ENCODE results near the gene RBL1.
"Not testable (repeated sequence)": the region's sequence is repeated elsewhere in the genome, so short reads cannot be mapped to it uniquely, and the experiment has no call there.

Gene RBL1

GRCh38 chr20:36998652-36999051 is 97.1 kb downstream of the RBL1 start:
- TF ChIP-seq ZFX (IDR thresholded peaks at IDR 0.05; ENCODE audit: borderline replicate concordance): no peak
- TF ChIP-seq CTCF (IDR thresholded peaks at IDR 0.05): no peak
- no peak overlapping the region for H3K27ac ChIP-seq

- no peak for TF ChIP-seq ZFX (IDR thresholded peaks at IDR 0.05; ENCODE audit: borderline replicate concordance)
- TF ChIP-seq CTCF (IDR thresholded peaks at IDR 0.05): no peak
- no peak overlapping the region for H3K27ac ChIP-seq
These were observed 98.7 kb downstream of the RBL1 start for GRCh38 chr20:36997121-36997520.

GRCh38 chr20:36994221-36994620 is 101.6 kb downstream of the RBL1 start:
- not testable (repeated sequence) for H3K27ac ChIP-seq

- no peak for TF ChIP-seq ZFX (IDR thresholded peaks at IDR 0.05; ENCODE audit: borderline replicate concordance)
- no peak for TF ChIP-seq CTCF (IDR thresholded peaks at IDR 0.05)
- H3K27ac ChIP-seq: no peak overlapping the region
These were observed 102.9 kb downstream of the RBL1 start for GRCh38 chr20:36992802-36993334.

- H3K27ac ChIP-seq: no peak overlapping the region
- no peak for TF ChIP-seq ZFX (IDR thresholded peaks at IDR 0.05; ENCODE audit: borderline replicate concordance)
- no peak for TF ChIP-seq CTCF (IDR thresholded peaks at IDR 0.05)
These were observed 104.1 kb downstream of the RBL1 start for GRCh38 chr20:36991703-36992102.

GRCh38 chr20:36989797-36990196 is 106.0 kb downstream of the RBL1 start:
- TF ChIP-seq ZFX (IDR thresholded peaks at IDR 0.05; ENCODE audit: borderline replicate concordance): no peak
- TF ChIP-seq CTCF (IDR thresholded peaks at IDR 0.05): no peak
- H3K27ac ChIP-seq: no peak overlapping the region

GRCh38 chr20:36988494-36988966 is 107.3 kb downstream of the RBL1 start:
- peak overlapping the region; percentile 32; the same call in 1 of the 2 replicates for H3K27ac ChIP-seq
- TF ChIP-seq ZFX (IDR thresholded peaks at IDR 0.05; ENCODE audit: borderline replicate concordance): no peak
- TF ChIP-seq CTCF (IDR thresholded peaks at IDR 0.05): no peak

- TF ChIP-seq ZFX (IDR thresholded peaks at IDR 0.05; ENCODE audit: borderline replicate concordance) (no peak), CTCF (IDR thresholded peaks at IDR 0.05) (no peak)
- no peak overlapping the region for H3K27ac ChIP-seq
These were observed 111.5 kb downstream of the RBL1 start for GRCh38 chr20:36984257-36984638.

Data from 22Rv1 (cell line).